CD4-positive, alpha-beta memory T cell (primary cell): Measurements from ENCODE around the gene PIGS. TPM values are rescaled to one million over a fixed set of nuclear protein-coding genes. Genes with fewer than 3 reads are reported as not detected.

ENCODE experiments used
- CTCF ChIA-PET: fragments of 350-600 bp; sonication (Branson Sonifier 250); formaldehyde crosslinking; loops from one replicate; lab custom pipeline; 2021; ENCODE audit warnings: inconsistent platforms; ENCODE audit not compliant: partially characterized antibody; lab: Charles Lee
- POLR2A ChIA-PET: fragments of 350-600 bp; sonication (Branson Sonifier 250); formaldehyde crosslinking; loops from one replicate; lab custom pipeline; 2021; ENCODE audit not compliant: partially characterized antibody; lab: Charles Lee
- DNase-seq, 5 donors: peaks; one replicate each; pipeline versions ENCODE4 v3.0.0 to v3.0.0-alpha.2; 2020 to 2022; ENCODE audit warnings: mixed read lengths in 1 of 5
- H3K27ac ChIP-seq: one replicate; pipeline ENCODE4 v1.7.0; 2013; ENCODE audit warnings: low read depth, low read length
- H3K27me3 ChIP-seq: 2 replicates; pipeline ENCODE4 v1.7.0; 2013; ENCODE audit warnings: mild to moderate bottlenecking, low read length, moderate library complexity; ENCODE audit not compliant: insufficient read depth
- H3K36me3 ChIP-seq: 2 replicates; pipeline ENCODE4 v1.7.0; 2013; ENCODE audit warnings: mild to moderate bottlenecking, low read length, moderate library complexity; ENCODE audit not compliant: insufficient read depth
- H3K4me1 ChIP-seq: 2 replicates; pipeline ENCODE4 v1.7.0; 2013; ENCODE audit warnings: mild to moderate bottlenecking, low read length, moderate library complexity; ENCODE audit not compliant: insufficient read depth
- H3K4me3 ChIP-seq, 2 donors: one replicate each; pipeline ENCODE4 v1.7.0; 2013; ENCODE audit warnings: low read length in 2 of 2, mild to moderate bottlenecking in 1 of 2
- H3K9me3 ChIP-seq, 2 donors: one replicate each; pipeline ENCODE4 v1.7.0; 2013; ENCODE audit warnings: low read length in 2 of 2, control low read depth in 1 of 2; ENCODE audit not compliant: control insufficient read depth in 1 of 2
- H3K27ac Mint-ChIP-seq, 7 donors: one replicate each; pipeline ENCODE4 v1.8.0; 2020 to 2021; ENCODE audit warnings: mixed read lengths in 7 of 7, mild to moderate bottlenecking in 6 of 7, inconsistent platforms in 3 of 7, moderate library complexity in 3 of 7
- H3K27me3 Mint-ChIP-seq, 2 donors: one replicate each; pipeline ENCODE4 v1.8.0; 2020 to 2021; ENCODE audit warnings: mixed read lengths in 2 of 2
- H3K36me3 Mint-ChIP-seq, 2 donors: one replicate each; pipeline ENCODE4 v1.8.0; 2020 to 2021; ENCODE audit warnings: mixed read lengths in 2 of 2, inconsistent platforms in 1 of 2, mild to moderate bottlenecking in 1 of 2
- H3K4me1 Mint-ChIP-seq, 4 donors: one replicate each; pipeline ENCODE4 v1.8.0; 2020 to 2021; ENCODE audit warnings: mixed read lengths in 4 of 4, mild to moderate bottlenecking in 1 of 4
- H3K4me3 Mint-ChIP-seq, 8 donors: one replicate each; pipeline ENCODE4 v1.8.0; 2020 to 2021; ENCODE audit warnings: mixed read lengths in 8 of 8, mild to moderate bottlenecking in 7 of 8, moderate library complexity in 6 of 8, inconsistent platforms in 3 of 8
- H3K9me3 Mint-ChIP-seq, 8 donors: one replicate each; pipeline ENCODE4 v1.8.0; 2020 to 2021; ENCODE audit warnings: mixed read lengths in 8 of 8, mild to moderate bottlenecking in 5 of 8, inconsistent platforms in 3 of 8, moderate library complexity in 1 of 8
- intact Hi-C: fragments of 100-400 bp; cut with micrococcal nuclease; formaldehyde crosslinking; loops from one replicate; pipeline ENCODE4 v1.15.1; 2023
- polyA plus RNA-seq, 2 donors: library from polyadenylated mRNA; unstranded; fragments of 300-500 nt; fragmentation: Illumina TruSeq; gene quantifications; one replicate each; pipeline ENCODE4 v1.2.3, GENCODE V29; 2021
- total RNA-seq, 2 experiments: library from RNA; stranded (reverse); gene quantifications; one replicate each; pipeline ENCODE4 v1.2.3, GENCODE V29; 2021

The PIGS gene
- total and polyA plus RNA-seq, 4 experiments from 2014 or later, result 57.3 to 69.8 (median 58.1) TPM

DNA sequence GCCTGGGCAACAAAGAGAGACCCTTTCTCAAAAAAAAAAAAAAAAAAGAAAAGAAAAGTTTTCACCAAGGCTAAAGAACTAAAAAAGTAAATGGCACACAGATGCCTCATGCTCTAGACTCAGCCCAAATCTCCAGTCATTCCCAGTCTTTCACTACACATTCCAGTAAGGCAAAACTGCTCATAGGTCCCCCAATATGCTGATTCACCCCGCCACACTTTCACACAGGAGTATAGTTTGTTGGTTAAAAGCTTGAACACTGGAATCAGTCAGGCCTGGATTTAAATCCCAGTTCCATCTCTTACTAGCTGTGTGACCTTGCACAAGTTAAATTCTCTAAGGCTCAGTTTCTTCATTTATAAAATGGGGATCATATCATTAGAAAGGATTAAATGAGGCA, 1.9 kb downstream of the PIGS start:
- ChIA-PET POLR2A (interaction anchor here (1.1 to 13.1 kb wide), 3 partner anchors 15 to 31 kb away, joined by 3 to 169 read pairs (median 48); partner anchors contain the start of gene SPAG5), CTCF (interaction anchor here (0.7 kb wide), 2 partner anchors 24 to 42 kb away, joined by 3 read pairs; no protein-coding TSS in a partner anchor)
- DNase-seq, result no peak
- Histone ChIP-seq H3K4me1 (peaks cover 60% of the 10 kb centered on the region), H3K27ac (no peak overlapping the region), H3K27me3 (no peaks in the 10 kb centered on the region), H3K36me3 (no peaks in the 10 kb centered on the region), H3K4me3 (no peak overlapping the region), H3K9me3 (no peaks in the 10 kb centered on the region)
- intact Hi-C loops, result no loop called here
- Mint-ChIP-seq H3K27ac (peak overlapping the region in 5 of 7 donors; percentile 1 to 80 (median 66)), H3K4me1 (peaks cover 35 to 66% (median 53%) of the 10 kb centered on the region in 4 donors), H3K27me3 (no peaks in the 10 kb centered on the region), H3K36me3 (peaks cover 5 to 31% of the 10 kb centered on the region in 2 donors), H3K4me3 (peak overlapping the region in 7 of 8 donors; percentile 96 to 98 (median 97)), H3K9me3 (no peaks in the 10 kb centered on the region)

DNA sequence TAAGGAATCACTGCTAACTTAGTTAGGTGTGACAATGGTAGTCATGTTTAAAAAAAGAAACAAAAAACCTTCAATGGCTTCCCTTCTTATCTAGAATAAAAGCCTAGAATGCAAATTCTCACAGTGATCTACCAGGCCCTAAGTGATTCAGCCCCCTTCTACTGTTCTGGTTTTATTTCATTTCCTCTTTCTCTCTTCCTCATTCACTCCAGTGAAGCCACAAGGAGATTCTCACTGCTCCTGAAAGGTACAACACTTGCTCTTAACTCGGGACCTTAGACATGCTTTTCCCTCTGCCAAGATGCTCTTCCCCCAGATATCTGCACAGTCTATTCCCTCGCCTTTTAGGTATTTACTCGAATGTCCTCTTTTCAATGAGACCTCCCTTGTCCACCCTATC, 3.7 kb downstream of the PIGS start:
- H3K36me3 ChIP-seq, result peaks cover 11% of the 10 kb centered on the region
- POLR2A ChIA-PET, result interaction anchor here (0.6 to 13.1 kb wide), 3 partner anchors 9 to 32 kb away, joined by 3 to 169 read pairs (median 3); partner anchors contain the start of genes ALDOC, SPAG5 and UNC119
- CTCF ChIA-PET, result no interaction called here
- H3K27ac ChIP-seq, result no peak overlapping the region
- H3K4me3 ChIP-seq, result no peak overlapping the region
- DNase-seq, result no peak
- Mint-ChIP-seq H3K4me1 (peaks cover 31 to 55% (median 45%) of the 10 kb centered on the region in 4 donors), H3K9me3 (no peaks in the 10 kb centered on the region), H3K4me3 (peak overlapping the region in 6 of 8 donors; percentile 2 to 38 (median 20)), H3K36me3 (peaks cover 12 to 38% of the 10 kb centered on the region in 2 donors), H3K27me3 (no peaks in the 10 kb centered on the region), H3K27ac (peak overlapping the region; percentile 35 to 84 (median 62))
- H3K4me1 ChIP-seq, result peaks cover 52% of the 10 kb centered on the region
- intact Hi-C loops, result no loop called here
- no peaks in the 10 kb centered on the region for H3K9me3 ChIP-seq
- H3K27me3 ChIP-seq, result no peaks in the 10 kb centered on the region

DNA sequence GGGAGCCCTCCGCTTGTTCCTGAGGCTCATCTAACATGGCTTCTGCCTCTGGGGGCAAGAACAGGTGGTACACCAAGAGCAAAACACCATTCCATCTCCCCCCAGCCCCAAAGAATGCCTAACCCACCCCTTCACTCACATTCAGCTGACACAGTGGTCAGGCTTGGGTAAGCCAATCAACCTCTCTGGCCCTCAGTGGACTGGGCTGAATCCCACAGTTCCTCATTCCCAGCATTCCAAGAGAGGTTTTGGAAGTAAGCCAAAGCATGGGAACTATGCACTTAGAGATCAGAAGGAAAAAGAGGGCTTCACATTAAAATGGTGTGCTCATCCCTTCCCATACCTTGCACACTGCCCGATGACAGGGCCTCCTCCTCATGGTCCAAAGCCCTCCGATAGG, 7.8 kb downstream of the PIGS start:
- no peaks in the 10 kb centered on the region for H3K27me3 ChIP-seq
- ChIA-PET POLR2A (interaction anchor here (1.5 kb wide), 1 partner anchor 8 kb away, joined by 4 read pairs; the partner anchor contains the start of gene PIGS), CTCF (no interaction called here)
- peaks cover 34 to 44% of the 10 kb centered on the region in 2 donors for H3K36me3 Mint-ChIP-seq
- H3K27ac ChIP-seq, result no peak overlapping the region
- no peaks in the 10 kb centered on the region for H3K9me3 ChIP-seq
- intact Hi-C loops, result no loop called here
- peak overlapping the region in 1 of 7 donors; percentile 23 for H3K27ac Mint-ChIP-seq
- no peak overlapping the region for H3K4me3 ChIP-seq
- H3K9me3 Mint-ChIP-seq, result no peaks in the 10 kb centered on the region
- peaks cover 14 to 22% (median 16%) of the 10 kb centered on the region in 4 donors for H3K4me1 Mint-ChIP-seq
- DNase-seq, result no peak
- peaks cover 30% of the 10 kb centered on the region for H3K36me3 ChIP-seq
- H3K4me3 Mint-ChIP-seq, result no peak overlapping the region
- peaks cover 21% of the 10 kb centered on the region for H3K4me1 ChIP-seq
- no peaks in the 10 kb centered on the region for H3K27me3 Mint-ChIP-seq

DNA sequence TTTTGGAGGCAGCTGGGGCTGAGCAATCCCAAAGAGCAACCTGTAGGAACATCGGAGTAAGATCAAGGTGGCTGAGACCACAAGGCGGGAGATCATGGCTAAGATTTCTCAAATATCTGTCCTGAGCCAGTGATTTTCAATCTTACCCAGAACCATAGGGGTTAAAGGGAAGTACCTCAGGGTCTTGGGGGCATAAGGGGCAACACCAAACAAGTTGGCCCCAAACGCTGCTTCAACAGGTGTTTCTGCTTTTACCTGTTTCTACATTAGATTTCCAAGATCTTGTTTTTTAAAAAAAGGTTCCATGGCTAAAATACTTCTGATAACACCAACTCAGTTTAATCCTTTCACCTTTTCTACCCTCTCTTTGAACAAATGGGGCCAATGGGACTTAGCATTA, 16.3 kb downstream of the PIGS start:
- Histone ChIP-seq H3K4me1 (peaks cover 25% of the 10 kb centered on the region), H3K9me3 (no peaks in the 10 kb centered on the region), H3K4me3 (no peak overlapping the region), H3K27ac (no peak overlapping the region), H3K27me3 (no peaks in the 10 kb centered on the region), H3K36me3 (peaks cover 59% of the 10 kb centered on the region)
- H3K27ac Mint-ChIP-seq, result peak overlapping the region in 3 of 7 donors; percentile 20 to 88 (median 65)
- intact Hi-C loops, result no loop called here
- ChIA-PET POLR2A (interaction anchor here (1.2 to 1.6 kb wide), 3 partner anchors 14 to 22 kb away, joined by 3 to 4 read pairs (median 3); partner anchors contain the start of genes ALDOC and PIGS), CTCF (no interaction called here)
- H3K4me1 Mint-ChIP-seq, result peaks cover 20 to 30% (median 25%) of the 10 kb centered on the region in 4 donors
- H3K36me3 Mint-ChIP-seq, result peaks cover 39 to 72% of the 10 kb centered on the region in 2 donors
- H3K9me3 Mint-ChIP-seq, result no peaks in the 10 kb centered on the region
- no peak overlapping the region for H3K4me3 Mint-ChIP-seq
- H3K27me3 Mint-ChIP-seq, result no peaks in the 10 kb centered on the region
- DNase-seq, result no peak

DNA sequence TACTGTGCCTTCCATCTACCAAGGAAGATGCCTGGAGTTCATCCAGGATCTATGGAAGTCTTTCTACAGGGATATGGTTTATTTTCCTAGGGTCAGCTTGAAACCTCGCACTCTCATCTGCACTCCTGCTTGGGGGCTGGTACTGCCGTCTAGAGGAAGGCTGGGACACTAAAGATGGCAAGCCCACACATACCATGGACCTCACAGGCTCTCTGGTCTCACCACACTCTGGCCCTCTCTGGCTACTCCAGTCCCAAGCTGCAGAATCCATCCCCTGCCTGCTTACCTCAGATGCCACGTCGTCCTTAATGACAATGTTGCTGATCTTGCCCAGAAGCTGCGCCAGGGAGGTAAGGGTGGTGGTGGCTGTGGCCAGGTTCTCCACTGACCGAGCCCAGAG, 16.8 kb downstream of the PIGS start:
- no peaks in the 10 kb centered on the region for H3K27me3 ChIP-seq
- peaks cover 29% of the 10 kb centered on the region for H3K4me1 ChIP-seq
- H3K4me3 ChIP-seq, result no peak overlapping the region
- intact Hi-C loops, result no loop called here
- H3K27ac ChIP-seq, result no peak overlapping the region
- Mint-ChIP-seq H3K27ac (peak overlapping the region in 3 of 7 donors; percentile 20 to 88 (median 62)), H3K4me1 (peaks cover 25 to 34% (median 29%) of the 10 kb centered on the region in 4 donors), H3K4me3 (peak overlapping the region in 1 of 8 donors; percentile 27), H3K27me3 (no peaks in the 10 kb centered on the region), H3K9me3 (no peaks in the 10 kb centered on the region), H3K36me3 (peaks cover 34 to 69% of the 10 kb centered on the region in 2 donors)
- no peaks in the 10 kb centered on the region for H3K9me3 ChIP-seq
- CTCF ChIA-PET, result interaction anchor here (1.4 kb wide), 1 partner anchor 62 kb away, joined by 3 read pairs; no protein-coding TSS in a partner anchor
- POLR2A ChIA-PET, result interaction anchor here (1.2 to 1.6 kb wide), 3 partner anchors 15 to 22 kb away, joined by 3 to 4 read pairs (median 3); partner anchors contain the start of genes ALDOC and PIGS
- DNase-seq, result no peak
- H3K36me3 ChIP-seq, result peaks cover 55% of the 10 kb centered on the region

DNA sequence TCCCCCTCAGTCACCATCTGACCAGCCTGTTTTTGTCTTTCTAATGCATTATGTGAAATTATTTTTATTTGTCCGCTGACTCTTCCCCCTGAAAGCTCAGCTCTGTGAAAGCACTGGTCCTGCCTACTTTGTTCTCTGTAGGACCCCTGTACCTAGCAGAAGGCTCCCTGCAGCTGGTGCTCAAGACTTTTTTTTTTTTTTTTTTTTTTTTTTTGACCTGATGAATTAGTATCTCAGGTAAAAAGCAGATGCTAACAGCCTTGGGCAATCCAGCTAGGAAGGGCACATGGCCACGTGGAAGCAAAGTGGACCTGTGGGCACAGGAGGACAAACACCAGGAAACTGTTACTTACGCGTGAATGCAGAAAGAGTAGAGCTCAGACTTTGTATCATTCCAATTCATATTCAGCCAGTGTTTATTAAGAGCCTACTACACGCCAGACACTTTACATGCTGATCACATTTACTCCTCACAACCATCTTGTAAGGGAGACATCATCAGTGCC, 18.3 kb downstream of the PIGS start:
- Histone ChIP-seq H3K36me3 (peaks cover 45% of the 10 kb centered on the region), H3K27me3 (no peaks in the 10 kb centered on the region), H3K27ac (peak overlapping the region; percentile 84), H3K4me1 (peaks cover 44% of the 10 kb centered on the region), H3K4me3 (peak overlapping the region in 1 of 2 donors; percentile 66), H3K9me3 (no peaks in the 10 kb centered on the region)
- H3K9me3 Mint-ChIP-seq, result no peaks in the 10 kb centered on the region
- no peaks in the 10 kb centered on the region for H3K27me3 Mint-ChIP-seq
- peaks cover 26 to 66% of the 10 kb centered on the region in 2 donors for H3K36me3 Mint-ChIP-seq
- peak overlapping the region; percentile 86 to 91 (median 90) for H3K4me3 Mint-ChIP-seq
- DNase-seq, result no peak
- ChIA-PET CTCF (interaction anchor here (0.7 to 1.6 kb wide), 4 partner anchors 19 to 60 kb away, joined by 3 to 7 read pairs (median 3); partner anchors contain the start of gene PIGS), POLR2A (interaction anchor here (0.9 to 1.6 kb wide), 5 partner anchors 14 to 46 kb away, joined by 3 to 15 read pairs (median 5); partner anchors contain the start of genes ALDOC, PIGS and SPAG5)
- intact Hi-C loops, result loop anchor here (1.0 kb wide), 3 partner anchors 18 to 59 kb away; partner anchors contain the start of genes PIGS and SPAG5
- peak overlapping the region; percentile 83 to 95 (median 92) for H3K27ac Mint-ChIP-seq
- peaks cover 38 to 49% (median 44%) of the 10 kb centered on the region in 4 donors for H3K4me1 Mint-ChIP-seq
